SU-DHL-6 (cell line): ENCODE data around the gene TMEM214.

Experiments used
- H2AFZ ChIP-seq: fragments of 200-600 bp; sonication (generic); 2 replicates; pipeline ENCODE4 v1.6.1; 2014; ENCODE audit warnings: low read depth, mild to moderate bottlenecking, moderate library complexity, mixed read lengths, antibody characterized with exemption, low read length; ENCODE audit not compliant: severe bottlenecking
- H3F3A ChIP-seq: fragments of 200-600 bp; shearing (Covaris generic); 2 replicates; pipeline ENCODE4 v1.6.0; 2016; ENCODE audit warnings: antibody characterized with exemption, mild to moderate bottlenecking; ENCODE audit not compliant: insufficient read depth
- H3K27ac ChIP-seq: fragments of 200-600 bp; sonication (generic); 2 replicates; pipeline ENCODE4 v1.5.1; 2016; ENCODE audit warnings: low read depth, mild to moderate bottlenecking, low read length, moderate library complexity, mixed read lengths
- H3K27me3 ChIP-seq: fragments of 200-600 bp; sonication (generic), shearing (Covaris generic); 2 replicates; pipeline ENCODE4 v1.6.0; 2014; ENCODE audit warnings: mild to moderate bottlenecking, low read length
- H3K36me3 ChIP-seq: fragments of 200-600 bp; sonication (generic); 2 replicates; pipeline ENCODE4 v1.6.1; 2014; ENCODE audit warnings: mild to moderate bottlenecking, low read length, mixed read lengths
- H3K4me2 ChIP-seq: fragments of 300-600, 200-600 bp; shearing (Covaris generic), sonication (generic); 2 replicates; pipeline ENCODE4 v1.6.0; 2014; ENCODE audit warnings: low read length, low read depth, mild to moderate bottlenecking; ENCODE audit not compliant: poor library complexity, severe bottlenecking
- H3K4me3 ChIP-seq: fragments of 200-600 bp; sonication (generic); 2 replicates; pipeline ENCODE4 v1.5.1; 2014; ENCODE audit warnings: antibody characterized with exemption, low read length, mild to moderate bottlenecking, mixed read lengths; ENCODE audit not compliant: insufficient read depth, poor library complexity, severe bottlenecking
- H3K79me2 ChIP-seq: fragments of 200-600 bp; sonication (generic); 2 replicates; pipeline ENCODE4 v1.6.1; 2014; ENCODE audit warnings: mild to moderate bottlenecking, low read length, moderate library complexity; ENCODE audit not compliant: insufficient read depth
- H3K9ac ChIP-seq: fragments of 200-600 bp; sonication (generic); 2 replicates; pipeline ENCODE4 v1.7.0; 2014; ENCODE audit warnings: mild to moderate bottlenecking, low read length
- H3K9me2 ChIP-seq: fragments of 200-600 bp; sonication (generic); replicated peaks from 2 replicates; pipeline ENCODE4 v1.6.1; 2014; ENCODE audit warnings: low read length; ENCODE audit not compliant: insufficient read depth
- H3K9me3 ChIP-seq: fragments of 200-600 bp; sonication (generic); 2 replicates; pipeline ENCODE4 v1.6.1; 2014; ENCODE audit warnings: low read length, mixed read lengths; ENCODE audit not compliant: insufficient read depth
- H4K20me1 ChIP-seq: fragments of 200-600 bp; sonication (generic); 2 replicates; pipeline ENCODE4 v1.6.1; 2014; ENCODE audit warnings: low read depth, mild to moderate bottlenecking, antibody characterized with exemption, low read length, moderate library complexity, mixed read lengths
- CTCF ChIP-seq: fragments of 200-600 bp; sonication (generic); IDR thresholded peaks from one replicate; pipeline ENCODE4 v1.5.1; 2017; ENCODE audit warnings: antibody characterized with exemption, mild to moderate bottlenecking, low read length, moderate library complexity; ENCODE audit not compliant: insufficient read depth, poor library complexity, severe bottlenecking
- EZH2phosphoT487 ChIP-seq: fragments of 200-600 bp; sonication (generic), shearing (Covaris generic); conservative IDR thresholded peaks from 2 replicates; pipeline ENCODE4 v1.6.1; 2018; ENCODE audit warnings: mild to moderate bottlenecking, antibody characterized with exemption, low read length, moderate library complexity, mixed read lengths

TMEM214 gene

GRCh38 chr2:27014771-27015433, 17.9 kb upstream of the TMEM214 start:
- no peak overlapping the region for H3K9ac ChIP-seq
- H3K27ac ChIP-seq: no peak overlapping the region

GRCh38 chr2:27016801-27017325, 15.9 kb upstream of the TMEM214 start:
- no peak overlapping the region for H2AFZ ChIP-seq

More at GRCh38 chr2:27014771-27015433, 17.9 kb upstream of the TMEM214 start:
- Histone ChIP-seq H3K79me2 (no peaks in the 10 kb centered on the region), H3F3A (no peaks in the 10 kb centered on the region), H3K4me2 (no peak overlapping the region), H2AFZ (no peak overlapping the region), H3K36me3 (no peaks in the 10 kb centered on the region), H3K27me3 (0 out of 2 replicates have a peak, but pooled peaks cover 3% of the 10 kb centered on the region), H3K9me2 (no peaks in the 10 kb centered on the region), H3K4me3 (no peak overlapping the region), H3K9me3 (no peaks in the 10 kb centered on the region), H4K20me1 (no peaks in the 10 kb centered on the region)
- TF ChIP-seq EZH2phosphoT487 (no peak), CTCF (no peak)

GRCh38 chr2:27018142-27018541, 14.6 kb upstream of the TMEM214 start:
- no peaks in the 10 kb centered on the region for H3K36me3 ChIP-seq
- no peak overlapping the region for H3K27ac ChIP-seq
- no peak overlapping the region for H3K9ac ChIP-seq
- no peaks in the 10 kb centered on the region for H3K79me2 ChIP-seq
- TF ChIP-seq CTCF (no peak), EZH2phosphoT487 (no peak)
- no peak overlapping the region for H3K4me3 ChIP-seq
- H4K20me1 ChIP-seq: no peaks in the 10 kb centered on the region
- no peaks in the 10 kb centered on the region for H3K9me2 ChIP-seq
- H3K9me3 ChIP-seq: no peaks in the 10 kb centered on the region
- 0 out of 2 replicates have a peak, but pooled peaks cover 3% of the 10 kb centered on the region for H3K27me3 ChIP-seq
- H3F3A ChIP-seq: no peaks in the 10 kb centered on the region
- no peak overlapping the region for H3K4me2 ChIP-seq
- no peak overlapping the region for H2AFZ ChIP-seq

More at GRCh38 chr2:27016801-27017325, 15.9 kb upstream of the TMEM214 start:
- TF ChIP-seq CTCF: peak; percentile 70
- no peak for TF ChIP-seq EZH2phosphoT487
- H4K20me1 ChIP-seq: no peaks in the 10 kb centered on the region
- H3K4me2 ChIP-seq: no peak overlapping the region
- H3K36me3 ChIP-seq: no peaks in the 10 kb centered on the region
- H3K9ac ChIP-seq: no peak overlapping the region
- no peaks in the 10 kb centered on the region for H3K9me2 ChIP-seq
- H3F3A ChIP-seq: no peaks in the 10 kb centered on the region
- no peak overlapping the region for H3K4me3 ChIP-seq
- H3K9me3 ChIP-seq: no peaks in the 10 kb centered on the region
- H3K27ac ChIP-seq: no peak overlapping the region
- H3K79me2 ChIP-seq: no peaks in the 10 kb centered on the region
- 0 out of 2 replicates have a peak, but pooled peaks cover 3% of the 10 kb centered on the region for H3K27me3 ChIP-seq
